Stimulated activated CD4-positive, alpha-beta T cell treated with anti-CD3 and anti-CD28 coated beads, Interleukin-12 subunit alpha, Interleukin-12 subunit beta, amount 100 ng/mL, for 24 hours (primary cell): ENCODE measurements around the gene HEATR9.

Source experiments
- DNase-seq, 2 experiments: peaks; one replicate each; pipeline ENCODE4 v3.0.0-alpha.2; 2020; ENCODE audit warnings: low read depth in 2 of 2

The HEATR9 gene

GRCh38 chr17:35866341-35866950, 2.2 kb downstream of the HEATR9 start:
- no peak for DNase-seq

- DNase-seq = no peak
Measured at GRCh38 chr17:35865412-35866340, 3.0 kb downstream of the HEATR9 start.

DNA sequence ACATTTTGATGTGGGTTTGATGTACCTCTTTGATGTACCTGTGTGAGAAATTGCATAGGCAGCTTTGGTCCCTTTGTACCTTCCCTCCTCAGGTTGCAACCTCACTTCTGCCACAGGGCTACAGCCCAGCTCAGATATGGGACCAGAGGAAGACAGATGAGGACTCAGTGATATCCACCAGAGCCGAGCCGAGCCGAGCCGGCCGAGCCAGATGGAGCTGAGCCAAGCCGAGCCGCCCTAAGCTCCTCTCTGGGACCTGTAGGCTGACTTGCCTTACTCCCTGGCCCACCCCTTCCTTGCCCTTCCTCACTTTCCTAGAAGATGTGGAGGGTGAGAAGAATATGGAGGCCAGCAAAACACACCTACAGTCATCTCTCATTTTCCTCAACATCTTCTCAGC, 3.8 kb downstream of the HEATR9 start:
- DNase-seq = no peak

GRCh38 chr17:35856603-35857002, 12.1 kb downstream of the HEATR9 start:
- no peak for DNase-seq

DNA sequence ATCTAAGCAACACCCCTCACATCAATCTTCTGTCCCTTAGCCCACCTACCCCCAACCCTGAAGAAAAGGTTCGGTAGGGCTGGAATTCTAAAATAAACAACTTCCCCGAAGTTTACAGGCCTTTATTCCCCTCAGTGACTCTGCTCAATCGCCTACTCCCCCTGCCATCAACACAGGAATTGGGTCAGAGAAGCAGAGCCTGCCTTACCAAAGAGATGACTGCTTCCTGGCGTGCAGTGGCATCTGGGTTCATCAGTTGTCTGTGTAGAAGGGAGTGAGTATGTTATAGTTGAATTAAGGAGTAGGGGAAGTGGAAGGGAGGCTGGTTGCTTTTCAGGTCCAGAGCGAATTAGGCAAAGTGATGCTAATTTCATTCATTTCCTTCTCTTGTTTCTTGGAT, 12.7 kb downstream of the HEATR9 start:
- DNase-seq = no peak

DNA sequence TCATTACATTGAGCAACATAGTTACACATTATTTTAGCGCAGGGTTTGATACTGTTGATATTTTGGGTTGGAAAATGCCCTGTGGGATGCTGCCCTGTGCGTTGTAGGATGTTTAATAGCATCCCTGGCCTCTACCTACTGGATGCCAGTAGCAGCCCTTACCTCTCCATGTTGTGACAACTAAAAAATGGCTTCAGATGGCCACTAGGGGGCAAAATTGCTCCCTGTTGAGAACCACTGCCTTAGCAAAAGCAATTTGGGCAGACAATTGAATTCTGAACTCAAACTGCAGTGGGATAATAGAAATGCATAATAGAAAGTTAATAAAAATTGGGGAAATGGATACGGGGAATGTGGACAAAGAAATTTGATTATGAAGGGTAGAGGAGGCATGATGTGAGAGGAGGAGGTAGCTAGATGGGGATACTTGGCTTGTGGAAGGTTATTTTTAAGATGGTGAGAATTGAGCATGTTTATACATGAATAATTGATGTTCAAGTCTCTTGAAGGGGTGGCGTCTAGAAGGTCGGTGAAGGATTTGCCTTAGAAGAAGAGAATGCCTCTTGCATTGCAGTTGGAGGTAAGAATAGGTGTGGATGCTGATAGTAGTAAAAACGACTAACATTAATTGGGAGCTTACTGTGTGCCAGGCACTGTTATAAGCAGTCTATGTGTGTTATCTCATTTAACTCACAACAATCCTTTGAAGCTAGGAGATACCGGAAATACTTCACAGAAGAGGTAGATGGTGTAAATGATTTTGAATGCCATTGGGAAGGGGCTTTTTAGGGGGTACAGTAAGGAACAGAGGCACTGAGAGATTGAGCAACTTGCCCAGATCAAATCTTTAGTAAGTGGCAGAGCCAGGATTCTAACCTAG, 19.0 kb downstream of the HEATR9 start:
- peak; percentile 8 to 23 for DNase-seq

- no peak for DNase-seq
Measured at GRCh38 chr17:35847633-35848373, 20.9 kb downstream of the HEATR9 start.

- no peak for DNase-seq
Measured at GRCh38 chr17:35847006-35847405, 21.7 kb downstream of the HEATR9 start.

DNA sequence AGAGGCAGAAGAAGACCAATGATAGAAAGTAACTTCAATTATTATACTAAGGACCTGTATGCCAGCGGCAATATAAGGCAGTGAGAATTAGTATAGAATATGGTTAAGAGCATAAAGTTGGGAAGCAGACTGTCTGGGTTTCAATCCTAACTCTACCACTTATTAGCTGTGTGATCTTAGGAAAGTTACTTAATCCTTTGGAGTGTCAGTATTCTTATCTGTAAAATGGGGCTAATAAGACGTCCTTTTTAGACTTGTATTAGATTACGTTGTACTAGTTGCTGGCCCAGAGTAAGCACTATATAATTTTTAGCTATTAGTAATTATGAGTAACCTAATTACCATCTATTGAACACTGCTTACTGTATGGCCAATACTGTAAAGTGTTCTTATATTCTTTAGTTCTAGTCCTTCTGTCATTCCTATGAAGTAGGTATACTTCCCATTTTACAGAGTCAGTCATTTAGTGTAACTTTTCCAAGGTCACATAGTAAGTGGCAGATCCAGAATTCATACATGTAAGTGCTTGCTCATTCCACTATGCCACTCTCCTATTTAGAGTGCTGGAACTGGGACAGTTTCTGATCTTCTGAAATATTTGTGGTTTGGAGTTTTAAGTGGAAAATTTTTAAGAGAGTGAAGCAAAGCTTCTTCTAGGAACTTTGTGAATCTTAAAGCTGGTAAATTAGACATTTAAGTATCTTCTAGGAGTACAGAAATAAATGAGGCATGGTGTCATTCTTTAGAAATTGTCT, 22.5 kb downstream of the HEATR9 start:
- no peak for DNase-seq

DNA sequence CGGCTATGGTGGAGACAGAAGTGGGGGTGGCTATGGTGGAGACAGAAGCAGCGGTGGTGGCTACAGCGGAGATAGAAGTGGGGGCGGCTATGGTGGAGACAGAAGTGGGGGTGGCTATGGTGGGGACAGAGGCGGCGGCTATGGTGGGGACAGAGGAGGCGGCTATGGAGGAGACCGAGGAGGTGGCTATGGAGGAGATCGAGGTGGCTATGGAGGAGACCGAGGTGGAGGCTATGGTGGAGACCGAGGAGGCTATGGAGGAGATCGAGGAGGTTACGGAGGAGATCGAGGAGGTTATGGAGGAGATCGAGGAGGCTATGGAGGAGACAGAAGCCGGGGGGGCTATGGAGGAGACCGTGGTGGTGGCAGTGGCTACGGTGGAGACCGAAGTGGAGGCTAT, 24.1 kb downstream of the HEATR9 start:
- no peak for DNase-seq

GRCh38 chr17:35843698-35844097, 25.0 kb downstream of the HEATR9 start:
- DNase-seq = no peak

GRCh38 chr17:35842239-35842638, 26.5 kb downstream of the HEATR9 start:
- DNase-seq = no peak

DNA sequence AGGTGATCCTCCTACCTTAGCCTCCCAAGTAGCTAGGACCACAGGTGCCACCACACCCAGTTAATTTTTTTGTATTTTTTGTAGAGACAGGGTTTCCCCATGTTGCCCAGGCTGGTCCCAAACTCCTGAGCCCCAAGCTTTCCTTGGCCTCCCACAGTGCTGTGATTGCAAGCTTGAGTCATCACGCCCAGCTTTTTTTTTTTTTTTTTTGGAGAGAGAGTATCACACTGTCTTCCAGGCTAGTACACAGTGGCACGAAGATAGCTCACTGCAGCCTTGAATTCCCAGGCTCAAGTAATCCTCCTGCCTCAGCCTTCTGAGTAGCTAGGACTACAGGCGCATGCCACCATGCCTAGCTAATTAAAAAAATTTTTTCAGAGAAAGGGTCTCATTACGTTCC, 27.2 kb downstream of the HEATR9 start:
- DNase-seq = no peak

GRCh38 chr17:35841101-35841500, 27.6 kb downstream of the HEATR9 start:
- DNase-seq = no peak

- no peak for DNase-seq
Measured at GRCh38 chr17:35825206-35825605, 43.5 kb downstream of the HEATR9 start.

DNA sequence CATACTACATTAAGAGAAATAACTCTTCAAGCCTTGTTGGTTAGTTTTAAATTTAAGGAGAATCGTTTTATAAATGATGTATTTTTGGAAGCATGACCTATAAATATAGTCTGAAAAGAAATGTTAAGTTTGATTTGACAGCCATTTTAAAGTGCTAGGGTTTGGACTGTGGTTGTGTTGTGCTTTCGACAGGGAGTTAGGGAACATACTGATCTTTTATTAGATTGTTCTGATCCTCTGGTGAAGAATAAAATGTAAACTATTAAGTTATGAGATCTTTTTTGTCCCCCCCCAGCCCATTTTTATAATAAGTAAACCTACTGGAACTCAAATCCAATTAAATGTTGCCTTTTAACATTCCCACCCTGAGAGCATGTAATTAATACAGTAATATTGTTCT, 47.4 kb downstream of the HEATR9 start:
- DNase-seq = no peak

DNA sequence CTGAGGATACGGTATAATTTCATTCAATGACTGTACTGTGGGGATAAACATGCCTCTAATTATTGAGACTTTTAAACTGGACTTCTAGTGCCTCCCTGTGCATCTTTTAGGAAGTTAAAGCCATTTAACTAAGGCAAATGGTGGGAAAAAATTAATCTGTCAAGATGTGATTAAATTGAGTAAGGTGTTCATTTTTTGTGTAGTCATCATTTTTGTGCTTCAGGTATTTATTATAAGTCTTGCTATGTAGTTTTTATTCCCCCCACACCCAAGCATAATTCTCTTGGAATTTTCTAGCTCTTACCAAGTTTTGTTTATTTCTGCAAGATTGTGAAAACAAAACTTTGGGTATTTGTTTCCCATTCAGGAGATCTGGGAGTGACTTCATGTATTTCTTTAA, 49.2 kb downstream of the HEATR9 start:
- no peak for DNase-seq

- DNase-seq = no peak
Measured at GRCh38 chr17:35817196-35817595, 51.5 kb downstream of the HEATR9 start.

- DNase-seq = no peak
Measured at GRCh38 chr17:35816723-35817122, 52.0 kb downstream of the HEATR9 start.

DNA sequence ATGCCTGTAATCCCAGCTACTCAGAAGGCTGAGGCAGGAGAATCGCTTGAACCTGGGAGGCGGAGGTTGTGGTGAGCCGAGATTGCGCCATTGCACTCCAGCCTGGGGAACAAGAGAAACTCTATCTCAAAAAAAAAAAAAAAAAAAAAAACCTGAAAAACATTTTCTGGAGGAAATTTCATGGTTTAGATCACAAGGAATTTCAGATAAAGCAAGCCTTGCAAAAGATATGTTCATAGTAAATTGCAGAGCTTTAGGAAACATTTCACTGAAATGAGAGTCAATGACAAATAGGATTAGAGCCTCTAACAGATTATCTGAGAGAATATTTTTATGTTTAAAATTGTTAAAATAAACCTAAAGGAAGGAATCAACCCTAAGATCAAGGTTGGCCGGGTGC, 56.2 kb downstream of the HEATR9 start:
- DNase-seq = no peak

- no peak for DNase-seq
Measured at GRCh38 chr17:35811759-35812158, 56.9 kb downstream of the HEATR9 start.
